ENCODE measurements around the gene RP2. TPM values are rescaled to one million over a fixed set of nuclear protein-coding genes. Genes with fewer than 3 reads are reported as not detected.

Gene RP2
- total RNA-seq, 1 donor from 2014 or later = 10.7 TPM

GRCh38 chrX:46920235-46920634, 83.4 kb downstream of the RP2 start:
- no peaks in the 10 kb centered on the region for H3K9me3 Mint-ChIP-seq (ENCODE audit: unreplicated experiment)
- peaks cover 6% of the 10 kb centered on the region for H3K4me1 Mint-ChIP-seq (ENCODE audit: low read depth, unreplicated experiment)
- H3K36me3 Mint-ChIP-seq (ENCODE audit: unreplicated experiment) = no peaks in the 10 kb centered on the region
- no peak overlapping the region for H3K27ac Mint-ChIP-seq (ENCODE audit: unreplicated experiment)
- no peak for DNase-seq
- H3K4me3 Mint-ChIP-seq (ENCODE audit: unreplicated experiment) = no peak overlapping the region
- no peak for TF ChIP-seq CTCF (IDR thresholded peaks at IDR 0.05; ENCODE audit: partially characterized antibody, unreplicated experiment)
- H3K27me3 Mint-ChIP-seq (ENCODE audit: unreplicated experiment) = peaks cover 2% of the 10 kb centered on the region

GRCh38 chrX:46922611-46923010, 85.8 kb downstream of the RP2 start:
- no peaks in the 10 kb centered on the region for H3K9me3 Mint-ChIP-seq (ENCODE audit: unreplicated experiment)
- peaks cover 3% of the 10 kb centered on the region for H3K4me1 Mint-ChIP-seq (ENCODE audit: low read depth, unreplicated experiment)
- H3K27me3 Mint-ChIP-seq (ENCODE audit: unreplicated experiment) = peaks cover 2% of the 10 kb centered on the region
- DNase-seq = no peak
- H3K4me3 Mint-ChIP-seq (ENCODE audit: unreplicated experiment) = no peak overlapping the region
- no peak overlapping the region for H3K27ac Mint-ChIP-seq (ENCODE audit: unreplicated experiment)
- no peaks in the 10 kb centered on the region for H3K36me3 Mint-ChIP-seq (ENCODE audit: unreplicated experiment)
- no peak for TF ChIP-seq CTCF (IDR thresholded peaks at IDR 0.05; ENCODE audit: partially characterized antibody, unreplicated experiment)

- Mint-ChIP-seq H3K27me3 (ENCODE audit: unreplicated experiment) (peaks cover 2% of the 10 kb centered on the region), H3K27ac (ENCODE audit: unreplicated experiment) (no peak overlapping the region), H3K9me3 (ENCODE audit: unreplicated experiment) (peaks cover 1% of the 10 kb centered on the region), H3K36me3 (ENCODE audit: unreplicated experiment) (no peaks in the 10 kb centered on the region), H3K4me1 (ENCODE audit: low read depth, unreplicated experiment) (peaks cover 4% of the 10 kb centered on the region), H3K4me3 (ENCODE audit: unreplicated experiment) (no peak overlapping the region)
- DNase-seq = no peak
- TF ChIP-seq CTCF (IDR thresholded peaks at IDR 0.05; ENCODE audit: partially characterized antibody, unreplicated experiment) = no peak
Observed at GRCh38 chrX:46927718-46928117, 90.9 kb downstream of the RP2 start.

- Mint-ChIP-seq H3K9me3 (ENCODE audit: unreplicated experiment) (peaks cover 1% of the 10 kb centered on the region), H3K27ac (ENCODE audit: unreplicated experiment) (no peak overlapping the region), H3K27me3 (ENCODE audit: unreplicated experiment) (peaks cover 2% of the 10 kb centered on the region), H3K36me3 (ENCODE audit: unreplicated experiment) (no peaks in the 10 kb centered on the region), H3K4me3 (ENCODE audit: unreplicated experiment) (no peak overlapping the region), H3K4me1 (ENCODE audit: low read depth, unreplicated experiment) (peaks cover 4% of the 10 kb centered on the region)
- no peak for DNase-seq
- TF ChIP-seq CTCF (IDR thresholded peaks at IDR 0.05; ENCODE audit: partially characterized antibody, unreplicated experiment) = no peak
Observed at GRCh38 chrX:46929439-46930261, 92.8 kb downstream of the RP2 start.

Other genes with a start within 250 kb of the RP2 start
- 5.0 TPM for gene SLC9A7, start 77.9 kb upstream of the RP2 start, total RNA-seq (ENCODE audit: unreplicated experiment)
- 14.0 TPM for gene JADE3, start 75.4 kb downstream of the RP2 start, total RNA-seq (ENCODE audit: unreplicated experiment)
- 2.7 TPM for gene RGN, start 241.4 kb downstream of the RP2 start, total RNA-seq (ENCODE audit: unreplicated experiment)

Measured in glutamatergic neuron (in vitro differentiated cells).